Kidney epithelial cell (primary cell): ENCODE results near the gene RELB. TPM values are rescaled to one million over a fixed set of nuclear protein-coding genes. Genes with fewer than 3 reads are reported as not detected.

Experiments used
- DNase-seq: peaks from one replicate; pipeline ENCODE4 v3.0.0-alpha.2; 2010; ENCODE audit warnings: low read depth
- H3K27me3 ChIP-seq: 2 replicates; pipeline ENCODE4 v1.6.0; 2011; ENCODE audit warnings: low read length; ENCODE audit not compliant: control insufficient read depth, insufficient read depth
- H3K36me3 ChIP-seq: 2 replicates; pipeline ENCODE4 v1.5.1; 2011; ENCODE audit warnings: low read length; ENCODE audit not compliant: control insufficient read depth, insufficient read depth
- H3K4me3 ChIP-seq: 2 replicates; pipeline ENCODE4 v1.5.1; 2011; ENCODE audit warnings: low read depth, mild to moderate bottlenecking, control low read depth, low read length
- total RNA-seq: library from RNA; depleted of rRNA; stranded (reverse); fragments of >200 nt; gene quantifications from 2 replicates; pipeline ENCODE4 v1.2.3, GENCODE V29; 2015
- TF ChIP-seq, protein P1 (sequence below): IDR thresholded peaks from 2 replicates; pipeline ENCODE4 v1.5.1; 2011; ENCODE audit warnings: mild to moderate bottlenecking, moderate library complexity, low read length, control low read depth, inconsistent platforms; ENCODE audit not compliant: insufficient read depth, poor library complexity, severe bottlenecking

RELB gene
- total RNA-seq, 1 donor from 2014 or later: 60.0 TPM

DNA sequence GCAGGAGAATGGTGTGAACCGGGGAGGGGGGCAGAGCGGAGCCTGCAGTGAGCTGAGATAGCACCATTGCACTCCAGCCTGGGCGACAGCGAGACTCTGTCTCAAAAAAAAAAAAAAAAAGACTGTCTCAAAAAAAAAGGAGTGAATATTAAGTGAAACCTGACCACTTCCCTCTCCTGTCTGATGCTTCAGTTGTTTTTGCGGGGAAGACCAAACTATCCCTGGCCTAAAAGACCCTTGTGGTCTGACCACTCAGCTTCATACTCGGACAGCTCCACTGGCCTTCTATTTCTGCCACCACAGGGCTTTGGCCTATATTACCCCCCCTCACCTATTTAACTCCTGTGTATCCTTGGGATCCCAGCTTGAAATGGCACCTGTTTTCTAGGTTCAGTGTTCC, 39.9 kb downstream of the RELB start:
- peaks cover 4% of the 10 kb centered on the region for H3K36me3 ChIP-seq
- DNase-seq: no peak
- TF ChIP-seq, protein P1, sequence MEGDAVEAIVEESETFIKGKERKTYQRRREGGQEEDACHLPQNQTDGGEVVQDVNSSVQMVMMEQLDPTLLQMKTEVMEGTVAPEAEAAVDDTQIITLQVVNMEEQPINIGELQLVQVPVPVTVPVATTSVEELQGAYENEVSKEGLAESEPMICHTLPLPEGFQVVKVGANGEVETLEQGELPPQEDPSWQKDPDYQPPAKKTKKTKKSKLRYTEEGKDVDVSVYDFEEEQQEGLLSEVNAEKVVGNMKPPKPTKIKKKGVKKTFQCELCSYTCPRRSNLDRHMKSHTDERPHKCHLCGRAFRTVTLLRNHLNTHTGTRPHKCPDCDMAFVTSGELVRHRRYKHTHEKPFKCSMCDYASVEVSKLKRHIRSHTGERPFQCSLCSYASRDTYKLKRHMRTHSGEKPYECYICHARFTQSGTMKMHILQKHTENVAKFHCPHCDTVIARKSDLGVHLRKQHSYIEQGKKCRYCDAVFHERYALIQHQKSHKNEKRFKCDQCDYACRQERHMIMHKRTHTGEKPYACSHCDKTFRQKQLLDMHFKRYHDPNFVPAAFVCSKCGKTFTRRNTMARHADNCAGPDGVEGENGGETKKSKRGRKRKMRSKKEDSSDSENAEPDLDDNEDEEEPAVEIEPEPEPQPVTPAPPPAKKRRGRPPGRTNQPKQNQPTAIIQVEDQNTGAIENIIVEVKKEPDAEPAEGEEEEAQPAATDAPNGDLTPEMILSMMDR: no peak
- no peak overlapping the region for H3K4me3 ChIP-seq
- no peaks in the 10 kb centered on the region for H3K27me3 ChIP-seq

DNA sequence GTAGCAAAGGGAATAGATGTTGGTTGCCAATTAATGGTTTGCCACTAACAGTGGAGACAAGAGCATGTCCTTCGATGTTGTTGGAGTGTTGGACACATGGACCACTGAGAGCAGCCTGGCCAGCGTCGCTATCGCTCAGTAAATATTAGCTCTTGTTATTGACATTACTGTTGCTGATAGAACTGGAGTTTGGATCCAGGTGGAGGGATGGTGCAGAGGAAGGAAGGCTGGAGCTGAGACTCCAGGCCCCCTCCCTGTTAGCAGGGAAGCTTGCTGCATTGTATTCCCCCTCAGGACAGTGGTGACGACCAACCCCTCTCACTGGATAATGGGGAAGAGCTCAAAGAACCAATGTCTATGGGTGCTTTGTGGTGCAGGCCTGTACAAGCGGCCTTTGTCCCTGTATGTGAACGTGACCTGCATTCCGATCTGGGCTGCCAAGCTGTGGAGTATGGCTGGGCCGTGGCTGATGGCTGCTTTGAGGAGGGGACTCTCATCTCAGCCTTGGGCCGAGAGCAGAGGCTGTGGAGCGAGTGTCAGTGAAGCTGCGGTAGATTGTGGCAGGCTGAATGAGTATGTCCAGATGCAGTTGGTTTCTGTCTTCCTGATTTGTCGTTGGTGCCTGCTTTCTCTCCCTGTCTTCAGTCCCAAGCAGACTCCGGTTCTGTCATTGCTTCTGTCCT, 44.5 kb downstream of the RELB start:
- no peak for DNase-seq
- H3K27me3 ChIP-seq: no peaks in the 10 kb centered on the region
- H3K36me3 ChIP-seq: peaks cover 4% of the 10 kb centered on the region
- no peak overlapping the region for H3K4me3 ChIP-seq
- TF ChIP-seq, protein P1: no peak

DNA sequence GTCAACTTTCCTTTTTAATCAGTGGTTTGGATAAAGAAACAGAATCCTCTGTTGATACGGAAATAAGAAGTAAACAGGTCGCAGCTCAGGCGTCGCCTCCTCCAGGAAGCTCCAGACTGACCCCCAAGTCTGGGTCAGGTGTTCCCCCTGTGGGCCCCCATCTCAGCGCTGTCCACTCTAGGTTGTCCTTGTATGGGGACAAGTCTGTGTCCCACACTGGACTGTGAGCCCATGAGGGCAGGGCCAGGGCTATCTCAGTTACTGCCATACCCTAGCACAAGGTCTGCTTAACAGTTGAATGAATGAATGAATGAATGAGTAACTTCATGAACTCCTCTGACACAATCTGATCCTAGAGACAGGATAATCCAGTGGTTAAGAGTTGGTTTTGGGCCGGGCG, 45.1 kb downstream of the RELB start:
- H3K36me3 ChIP-seq: peaks cover 4% of the 10 kb centered on the region

DNA sequence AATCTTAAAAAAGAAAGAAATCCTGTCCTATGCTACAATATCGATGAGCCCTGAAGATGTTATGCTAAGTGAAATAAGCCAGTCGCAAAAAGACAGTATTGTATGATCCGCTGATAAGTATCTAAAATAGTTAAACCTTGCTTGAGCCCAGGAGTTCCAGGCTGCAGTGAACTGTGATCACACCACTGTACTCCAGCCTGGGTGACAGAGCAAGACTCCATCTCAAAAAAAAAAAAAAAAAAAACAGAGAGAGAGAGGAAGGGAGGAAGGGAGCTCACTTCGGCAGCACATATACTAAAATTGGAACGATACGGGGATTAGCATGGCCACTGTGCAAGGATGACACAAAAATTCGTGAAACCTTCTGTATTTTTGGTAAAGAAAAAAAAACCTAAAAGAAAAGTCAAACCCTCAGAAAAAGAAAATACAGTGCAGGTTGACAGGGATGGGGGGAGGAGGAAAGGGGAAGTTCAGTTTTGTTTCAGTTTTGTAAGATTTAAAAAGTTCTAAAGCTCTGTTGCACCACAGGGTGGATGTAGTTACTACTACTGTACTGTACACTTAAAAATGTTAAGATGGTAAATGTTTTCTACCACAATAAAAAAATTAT, 46.0 kb downstream of the RELB start:
- Histone ChIP-seq H3K36me3 (peaks cover 2% of the 10 kb centered on the region), H3K4me3 (no peak overlapping the region), H3K27me3 (no peaks in the 10 kb centered on the region)
- no peak for DNase-seq
- TF ChIP-seq, protein P1: no peak

More for the DNA sequence above, 45.1 kb downstream of the RELB start:
- TF ChIP-seq, protein P1: no peak
- Histone ChIP-seq H3K27me3 (no peaks in the 10 kb centered on the region), H3K4me3 (no peak overlapping the region)
- DNase-seq: no peak

DNA sequence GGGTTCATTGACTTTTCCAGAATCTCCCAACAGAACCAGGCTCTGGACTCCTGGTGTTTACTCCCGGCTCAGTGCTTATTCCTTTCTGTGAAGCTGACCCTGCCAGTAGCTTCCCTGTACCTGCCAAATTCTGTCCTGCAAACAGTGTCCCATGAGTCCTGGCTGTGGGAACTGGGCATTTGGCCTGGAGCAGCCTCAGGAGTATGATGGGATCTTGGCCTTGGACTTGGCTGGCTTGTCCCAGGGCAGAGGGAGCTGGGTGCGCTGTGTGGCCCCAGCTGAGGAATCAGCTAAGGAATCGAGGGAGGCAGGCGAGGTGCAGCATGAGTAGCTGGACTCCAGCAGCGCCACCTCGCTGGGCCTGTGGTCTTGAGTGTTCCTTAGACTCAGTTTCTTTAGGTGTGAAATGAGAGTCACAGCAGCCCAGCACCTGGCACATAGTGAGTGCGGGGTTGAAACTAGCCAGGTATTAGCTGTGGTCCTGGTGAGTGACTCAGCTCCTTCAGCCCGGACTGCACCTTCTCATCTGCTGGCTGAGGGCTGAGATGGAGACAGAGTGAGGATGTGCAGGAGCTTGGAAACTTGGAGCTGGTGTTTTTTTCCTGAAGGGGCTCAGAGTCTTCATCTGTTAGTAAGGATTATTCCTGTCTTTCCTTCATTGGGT, 47.9 kb downstream of the RELB start:
- DNase-seq: no peak
- Histone ChIP-seq H3K4me3 (no peak overlapping the region), H3K27me3 (no peaks in the 10 kb centered on the region), H3K36me3 (peaks cover 1% of the 10 kb centered on the region)
- TF ChIP-seq, protein P1: no peak

DNA sequence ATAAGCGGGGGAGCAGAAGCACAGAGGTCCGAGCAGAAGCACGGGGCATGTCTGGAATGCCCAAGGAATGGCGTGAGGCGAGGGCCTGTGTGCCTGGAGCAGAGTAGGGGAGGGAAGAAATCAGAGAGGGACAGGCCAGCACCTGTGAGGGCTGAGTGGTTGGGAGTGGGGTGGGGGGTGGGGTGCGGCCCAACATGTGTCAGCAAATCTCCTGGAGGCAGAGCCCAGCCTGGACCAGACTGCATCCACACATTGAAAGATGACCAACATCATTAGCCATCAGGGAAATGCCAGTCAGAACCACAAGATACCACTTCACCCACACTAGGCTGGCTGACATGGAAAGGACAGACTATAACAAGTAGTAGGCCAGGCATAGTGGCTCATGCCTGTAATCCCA, 48.8 kb downstream of the RELB start:
- TF ChIP-seq, protein P1: no peak
- Histone ChIP-seq H3K36me3 (peaks cover 1% of the 10 kb centered on the region), H3K27me3 (no peaks in the 10 kb centered on the region), H3K4me3 (no peak overlapping the region)
- DNase-seq: no peak
